Activated CD8-positive, alpha-beta T cell treated with anti-CD3 and anti-CD28 coated beads, Interleukin-2, amount 10 ng/mL, durations not matched to agents 7 days and 5 days (primary cell): ENCODE data around the gene MOB3B. TPM values are rescaled to one million over a fixed set of nuclear protein-coding genes. Genes with fewer than 3 reads are reported as not detected.

Source experiments
- ATAC-seq: fragments of 150-1000 bp; cut with Tn5 transposase; one replicate; pipeline ENCODE4 v1.10.0; 2021; ENCODE audit warnings: moderate library complexity
- CTCF ChIA-PET: fragments of 350-600 bp; sonication (Branson Sonifier 250); formaldehyde crosslinking; loops from one replicate; lab custom pipeline; 2021; ENCODE audit warnings: antibody characterized with exemption; lab: Charles Lee
- POLR2A ChIA-PET: fragments of 350-600 bp; sonication (Branson Sonifier 250); formaldehyde crosslinking; loops from one replicate; lab custom pipeline; 2021; ENCODE audit warnings: antibody characterized with exemption; lab: Charles Lee
- DNase-seq: peaks from one replicate; pipeline ENCODE4 v3.0.0-alpha.2; 2020
- H3K27ac Mint-ChIP-seq: one replicate; pipeline ENCODE4 v1.8.0; 2021; ENCODE audit warnings: mild to moderate bottlenecking, mixed read lengths
- H3K27me3 Mint-ChIP-seq: one replicate; pipeline ENCODE4 v1.8.0; 2021; ENCODE audit warnings: low read depth, mixed read lengths
- H3K36me3 Mint-ChIP-seq: one replicate; pipeline ENCODE4 v1.8.0; 2021; ENCODE audit warnings: low read depth, mixed read lengths
- H3K4me1 Mint-ChIP-seq: one replicate; pipeline ENCODE4 v1.8.0; 2021; ENCODE audit warnings: low read depth, mixed read lengths
- H3K4me3 Mint-ChIP-seq: one replicate; pipeline ENCODE4 v1.8.0; 2021; ENCODE audit warnings: mild to moderate bottlenecking, mixed read lengths
- H3K9me3 Mint-ChIP-seq: one replicate; pipeline ENCODE4 v1.8.0; 2022; ENCODE audit warnings: mixed read lengths; ENCODE audit not compliant: insufficient read depth
- total RNA-seq, 2 experiments: library from RNA; stranded (reverse); gene quantifications; one replicate each; pipeline ENCODE4 v1.2.3, GENCODE V29; 2021

Gene MOB3B
- total RNA-seq, 2 experiments from 2014 or later, result 2.5 to 2.8 TPM

GRCh38 chr9:27393054-27393846 lies 136.4 kb downstream of the MOB3B start:
- ChIA-PET POLR2A (interaction anchor here (0.6 kb wide), 1 partner anchor 295 kb away, joined by 3 read pairs; no protein-coding TSS in a partner anchor), CTCF (interaction anchor here (1.0 kb wide), 1 partner anchor 34 kb away, joined by 3 read pairs; no protein-coding TSS in a partner anchor)
- H3K4me3 Mint-ChIP-seq, result no peak overlapping the region
- H3K4me1 Mint-ChIP-seq, result no peaks in the 10 kb centered on the region
- H3K27me3 Mint-ChIP-seq, result peaks cover 21% of the 10 kb centered on the region
- no peaks in the 10 kb centered on the region for H3K36me3 Mint-ChIP-seq
- no peak overlapping the region for H3K27ac Mint-ChIP-seq
- ATAC-seq (no peak), DNase-seq (no peak)
- H3K9me3 Mint-ChIP-seq, result no peaks in the 10 kb centered on the region

- DNase-seq, result no peak
- ChIA-PET POLR2A (interaction anchor here (0.6 kb wide), 1 partner anchor 295 kb away, joined by 3 read pairs; no protein-coding TSS in a partner anchor), CTCF (interaction anchor here (1.0 kb wide), 1 partner anchor 35 kb away, joined by 3 read pairs; no protein-coding TSS in a partner anchor)
- no peak for ATAC-seq
- Mint-ChIP-seq H3K4me1 (no peaks in the 10 kb centered on the region), H3K27ac (no peak overlapping the region), H3K27me3 (peaks cover 21% of the 10 kb centered on the region), H3K4me3 (no peak overlapping the region), H3K36me3 (no peaks in the 10 kb centered on the region), H3K9me3 (no peaks in the 10 kb centered on the region)
Measured at GRCh38 chr9:27392451-27392850, 137.2 kb downstream of the MOB3B start.

- ATAC-seq (no peak), DNase-seq (no peak)
- ChIA-PET POLR2A (no interaction called here), CTCF (no interaction called here)
- Mint-ChIP-seq H3K36me3 (no peaks in the 10 kb centered on the region), H3K27me3 (peaks cover 17% of the 10 kb centered on the region), H3K9me3 (no peaks in the 10 kb centered on the region), H3K4me1 (no peaks in the 10 kb centered on the region), H3K27ac (no peak overlapping the region), H3K4me3 (no peak overlapping the region)
Measured at GRCh38 chr9:27391040-27391895, 138.3 kb downstream of the MOB3B start.

GRCh38 chr9:27388150-27388549 lies 141.5 kb downstream of the MOB3B start:
- ChIA-PET CTCF (no interaction called here), POLR2A (interaction anchor here (0.6 kb wide), 1 partner anchor 260 kb away, joined by 3 read pairs; no protein-coding TSS in a partner anchor)
- DNase-seq (no peak), ATAC-seq (no peak)
- Mint-ChIP-seq H3K27ac (no peak overlapping the region), H3K4me1 (peaks cover 5% of the 10 kb centered on the region), H3K27me3 (peaks cover 10% of the 10 kb centered on the region), H3K36me3 (no peaks in the 10 kb centered on the region), H3K4me3 (no peak overlapping the region), H3K9me3 (no peaks in the 10 kb centered on the region)

- Mint-ChIP-seq H3K4me3 (no peak overlapping the region), H3K4me1 (peaks cover 5% of the 10 kb centered on the region), H3K27me3 (peaks cover 7% of the 10 kb centered on the region), H3K9me3 (no peaks in the 10 kb centered on the region), H3K27ac (no peak overlapping the region), H3K36me3 (no peaks in the 10 kb centered on the region)
- ChIA-PET CTCF (interaction anchor here (1.1 kb wide), 1 partner anchor 55 kb away, joined by 4 read pairs; no protein-coding TSS in a partner anchor), POLR2A (interaction anchor here (0.6 kb wide), 1 partner anchor 260 kb away, joined by 3 read pairs; no protein-coding TSS in a partner anchor)
- ATAC-seq, result no peak
- DNase-seq, result no peak
Measured at GRCh38 chr9:27387722-27388121, 141.9 kb downstream of the MOB3B start.

GRCh38 chr9:27386571-27387091 lies 143.0 kb downstream of the MOB3B start:
- CTCF ChIA-PET, result interaction anchor here (1.1 kb wide), 1 partner anchor 54 kb away, joined by 4 read pairs; no protein-coding TSS in a partner anchor

GRCh38 chr9:27385606-27386322 lies 143.8 kb downstream of the MOB3B start:
- no peak for ATAC-seq
- ChIA-PET POLR2A (no interaction called here), CTCF (interaction anchor here (0.8 kb wide), 1 partner anchor 33 kb away, joined by 4 read pairs; no protein-coding TSS in a partner anchor)
- Mint-ChIP-seq H3K27ac (no peak overlapping the region), H3K27me3 (peaks cover 7% of the 10 kb centered on the region), H3K4me3 (no peak overlapping the region), H3K9me3 (no peaks in the 10 kb centered on the region), H3K36me3 (no peaks in the 10 kb centered on the region), H3K4me1 (peaks cover 7% of the 10 kb centered on the region)
- no peak for DNase-seq

More at GRCh38 chr9:27386571-27387091, 143.0 kb downstream of the MOB3B start:
- ATAC-seq (no peak), DNase-seq (no peak)
- no peaks in the 10 kb centered on the region for H3K9me3 Mint-ChIP-seq
- H3K4me1 Mint-ChIP-seq, result peaks cover 5% of the 10 kb centered on the region
- H3K27me3 Mint-ChIP-seq, result peaks cover 7% of the 10 kb centered on the region
- POLR2A ChIA-PET, result no interaction called here
- H3K4me3 Mint-ChIP-seq, result no peak overlapping the region
- H3K36me3 Mint-ChIP-seq, result no peaks in the 10 kb centered on the region
- no peak overlapping the region for H3K27ac Mint-ChIP-seq

- H3K36me3 Mint-ChIP-seq, result no peaks in the 10 kb centered on the region
- ChIA-PET POLR2A (no interaction called here), CTCF (no interaction called here)
- no peak for DNase-seq
- H3K27me3 Mint-ChIP-seq, result peaks cover 7% of the 10 kb centered on the region
- H3K4me1 Mint-ChIP-seq, result peaks cover 14% of the 10 kb centered on the region
- no peaks in the 10 kb centered on the region for H3K9me3 Mint-ChIP-seq
- no peak overlapping the region for H3K4me3 Mint-ChIP-seq
- ATAC-seq, result no peak
- no peak overlapping the region for H3K27ac Mint-ChIP-seq
Measured at GRCh38 chr9:27384262-27385014, 145.2 kb downstream of the MOB3B start.

GRCh38 chr9:27383524-27383923 lies 146.1 kb downstream of the MOB3B start:
- CTCF ChIA-PET, result no interaction called here
- POLR2A ChIA-PET, result no interaction called here
- H3K36me3 Mint-ChIP-seq, result no peaks in the 10 kb centered on the region
- H3K27ac Mint-ChIP-seq, result no peak overlapping the region
- H3K9me3 Mint-ChIP-seq, result no peaks in the 10 kb centered on the region
- H3K4me3 Mint-ChIP-seq, result no peak overlapping the region
- no peak for DNase-seq
- peaks cover 5% of the 10 kb centered on the region for H3K27me3 Mint-ChIP-seq
- no peak for ATAC-seq
- peaks cover 23% of the 10 kb centered on the region for H3K4me1 Mint-ChIP-seq

- ATAC-seq, result no peak
- peaks cover 29% of the 10 kb centered on the region for H3K4me1 Mint-ChIP-seq
- POLR2A ChIA-PET, result no interaction called here
- H3K9me3 Mint-ChIP-seq, result no peaks in the 10 kb centered on the region
- CTCF ChIA-PET, result no interaction called here
- H3K36me3 Mint-ChIP-seq, result no peaks in the 10 kb centered on the region
- no peak overlapping the region for H3K27ac Mint-ChIP-seq
- peaks cover 4% of the 10 kb centered on the region for H3K27me3 Mint-ChIP-seq
- H3K4me3 Mint-ChIP-seq, result no peak overlapping the region
- DNase-seq, result no peak
Measured at GRCh38 chr9:27382975-27383374, 146.6 kb downstream of the MOB3B start.
